Lower lobe of right lung (tissue), 2 donors: Measurements from ENCODE around the gene PCDHGB2. TPM values are rescaled to one million over a fixed set of nuclear protein-coding genes. Genes with fewer than 3 reads are reported as not detected.
A peak's percentile ranks its signal among the peaks of the same experiment; 100 is the strongest.
"Not testable (repeated sequence)": the region's sequence is repeated elsewhere in the genome, so short reads cannot be mapped to it uniquely, and the experiment has no call there.

Source experiments
- ATAC-seq, 2 donors: fragments of 200-7000 bp; cut with Tn5 transposase; one replicate each; pipeline ENCODE4 v1.9.1; 2020 to 2022; ENCODE audit warnings: mild to moderate bottlenecking in 2 of 2, moderate library complexity in 2 of 2
- DNase-seq: peaks from one replicate; pipeline ENCODE4 v3.0.0-alpha.2; 2020
- H3K27ac ChIP-seq: fragments of 200-600 bp; one replicate; pipeline ENCODE4 v1.8.0; 2022
- H3K27me3 ChIP-seq: fragments of 200-600 bp; one replicate; pipeline ENCODE4 v1.8.0; 2022; ENCODE audit warnings: low read depth
- H3K36me3 ChIP-seq: fragments of 200-600 bp; one replicate; pipeline ENCODE4 v1.8.0; 2022; ENCODE audit warnings: mild to moderate bottlenecking
- H3K4me1 ChIP-seq: fragments of 200-600 bp; one replicate; pipeline ENCODE4 v1.8.0; 2022
- H3K4me3 ChIP-seq: fragments of 200-600 bp; one replicate; pipeline ENCODE4 v1.8.0; 2022; ENCODE audit warnings: mild to moderate bottlenecking
- H3K9me3 ChIP-seq: fragments of 200-600 bp; one replicate; pipeline ENCODE4 v1.8.0; 2022
- intact Hi-C: fragments of 100-400 bp; cut with DNase I; formaldehyde crosslinking; loops from one replicate; pipeline ENCODE4 v1.11.0; 2022
- total RNA-seq: library from RNA; stranded (reverse); fragmentation: NEBNext Ultra II Directional; extraction: Animal tissue kit (Norgen Biotek cat#: 25700); gene quantifications from one replicate; pipeline ENCODE4 v1.2.1, GENCODE V29; 2021
- TF ChIP-seq, protein P1 (sequence below): fragments of 200-600 bp; IDR thresholded peaks from one replicate; pipeline ENCODE4 v1.8.0; 2022; ENCODE audit warnings: antibody characterized with exemption, mild to moderate bottlenecking
- donor health status: DM: no; HTN: yes; CAD: no; lungs with severe emphysema.

PCDHGB2 gene
- total RNA-seq, 1 donor from 2014 or later = 3.7 TPM

DNA sequence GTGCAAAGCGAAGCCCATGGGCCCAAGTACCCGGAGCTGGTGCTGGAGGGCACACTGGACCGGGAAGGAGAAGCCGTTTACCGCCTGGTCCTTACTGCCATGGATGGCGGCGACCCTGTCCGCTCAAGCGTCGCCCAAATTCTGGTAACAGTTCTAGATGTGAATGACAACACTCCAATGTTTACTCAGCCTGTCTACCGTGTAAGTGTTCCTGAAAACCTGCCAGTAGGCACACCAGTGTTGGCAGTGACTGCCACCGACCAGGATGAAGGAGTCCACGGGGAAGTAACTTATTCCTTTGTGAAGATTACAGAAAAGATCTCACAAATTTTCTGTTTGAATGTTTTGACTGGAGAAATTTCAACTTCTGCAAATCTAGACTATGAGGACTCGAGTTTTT is 14.8 kb downstream of the PCDHGB2 start:
- no peak overlapping the region for H3K4me3 ChIP-seq
- no peak overlapping the region for H3K27ac ChIP-seq
- H3K4me1 ChIP-seq = no peaks in the 10 kb centered on the region
- H3K9me3 ChIP-seq = peaks cover 74% of the 10 kb centered on the region
- H3K27me3 ChIP-seq = peaks cover 22% of the 10 kb centered on the region
- ATAC-seq (no peak), DNase-seq (no peak)
- intact Hi-C loops = no loop called here
- H3K36me3 ChIP-seq = no peaks in the 10 kb centered on the region
- TF ChIP-seq, protein P1, sequence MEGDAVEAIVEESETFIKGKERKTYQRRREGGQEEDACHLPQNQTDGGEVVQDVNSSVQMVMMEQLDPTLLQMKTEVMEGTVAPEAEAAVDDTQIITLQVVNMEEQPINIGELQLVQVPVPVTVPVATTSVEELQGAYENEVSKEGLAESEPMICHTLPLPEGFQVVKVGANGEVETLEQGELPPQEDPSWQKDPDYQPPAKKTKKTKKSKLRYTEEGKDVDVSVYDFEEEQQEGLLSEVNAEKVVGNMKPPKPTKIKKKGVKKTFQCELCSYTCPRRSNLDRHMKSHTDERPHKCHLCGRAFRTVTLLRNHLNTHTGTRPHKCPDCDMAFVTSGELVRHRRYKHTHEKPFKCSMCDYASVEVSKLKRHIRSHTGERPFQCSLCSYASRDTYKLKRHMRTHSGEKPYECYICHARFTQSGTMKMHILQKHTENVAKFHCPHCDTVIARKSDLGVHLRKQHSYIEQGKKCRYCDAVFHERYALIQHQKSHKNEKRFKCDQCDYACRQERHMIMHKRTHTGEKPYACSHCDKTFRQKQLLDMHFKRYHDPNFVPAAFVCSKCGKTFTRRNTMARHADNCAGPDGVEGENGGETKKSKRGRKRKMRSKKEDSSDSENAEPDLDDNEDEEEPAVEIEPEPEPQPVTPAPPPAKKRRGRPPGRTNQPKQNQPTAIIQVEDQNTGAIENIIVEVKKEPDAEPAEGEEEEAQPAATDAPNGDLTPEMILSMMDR = no peak

DNA sequence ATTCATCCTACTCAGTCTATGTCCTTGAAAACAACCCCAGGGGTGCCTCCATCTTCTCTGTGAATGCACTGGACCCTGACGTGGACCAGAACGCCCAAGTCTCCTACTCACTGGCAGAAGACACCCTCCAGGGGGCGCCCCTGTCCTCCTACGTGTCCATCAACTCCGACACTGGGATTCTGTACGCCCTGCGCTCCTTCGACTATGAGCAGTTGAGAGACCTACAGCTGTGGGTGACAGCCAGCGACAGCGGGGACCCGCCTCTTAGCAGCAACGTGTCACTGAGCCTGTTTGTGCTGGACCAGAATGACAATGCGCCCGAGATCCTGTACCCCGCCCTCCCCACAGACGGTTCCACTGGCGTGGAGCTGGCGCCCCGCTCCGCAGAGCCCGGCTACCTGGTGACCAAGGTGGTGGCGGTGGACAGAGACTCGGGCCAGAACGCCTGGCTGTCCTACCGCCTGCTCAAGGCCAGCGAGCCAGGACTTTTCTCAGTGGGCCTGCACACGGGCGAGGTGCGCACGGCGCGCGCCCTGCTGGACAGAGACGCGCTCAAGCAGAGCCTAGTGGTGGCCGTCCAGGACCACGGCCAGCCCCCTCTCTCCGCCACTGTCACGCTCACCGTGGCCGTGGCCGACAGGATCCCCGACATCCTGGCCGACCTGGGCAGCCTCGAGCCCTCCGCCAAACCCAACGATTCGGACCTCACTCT is 15.8 kb downstream of the PCDHGB2 start:
- ATAC-seq, DNase-seq, intact Hi-C loops, H3K27ac ChIP-seq, H3K4me1 ChIP-seq, H3K36me3 ChIP-seq, H3K4me3 ChIP-seq: not testable (repeated sequence)
- Histone ChIP-seq H3K9me3 (peaks cover 73% of the 10 kb centered on the region), H3K27me3 (peaks cover 16% of the 10 kb centered on the region)

DNA sequence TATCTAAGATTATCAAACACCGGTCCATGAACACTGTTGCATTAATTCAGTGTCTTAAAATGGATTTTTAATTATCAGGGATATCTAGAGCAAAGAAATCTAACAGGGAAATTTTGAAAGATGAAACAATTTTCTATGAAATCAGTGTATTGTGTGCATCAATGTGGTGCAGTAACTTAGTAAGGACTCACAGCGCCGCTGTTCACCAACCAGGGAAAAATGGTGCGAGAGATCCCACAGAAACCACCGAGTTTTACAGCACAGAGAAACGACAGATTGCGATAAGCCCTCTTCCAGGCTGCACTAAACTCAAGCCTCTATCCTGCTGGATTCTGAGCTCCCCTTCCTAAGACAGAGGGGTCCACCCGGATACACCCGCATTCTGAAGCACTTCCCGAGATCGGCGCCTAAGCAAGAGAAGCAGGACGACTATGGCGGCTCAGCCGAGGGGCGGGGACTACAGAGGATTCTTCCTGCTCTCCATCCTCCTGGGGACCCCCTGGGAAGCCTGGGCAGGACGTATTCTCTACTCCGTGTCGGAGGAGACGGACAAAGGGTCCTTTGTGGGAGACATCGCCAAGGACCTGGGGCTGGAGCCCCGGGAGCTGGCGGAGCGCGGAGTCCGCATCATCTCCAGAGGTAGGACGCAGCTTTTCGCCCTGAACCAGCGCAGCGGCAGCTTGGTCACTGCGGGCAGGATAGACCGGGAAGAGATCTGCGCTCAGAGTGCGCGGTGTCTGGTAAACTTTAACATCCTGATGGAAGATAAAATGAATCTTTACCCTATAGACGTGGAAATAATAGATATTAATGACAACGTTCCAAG is 22.9 kb downstream of the PCDHGB2 start, which contains the start of gene PCDHGA7:
Gene PCDHGA7, plus strand, starts transcription at position 274 of the 826 bp plus-strand sequence. Its CDS starts 158 bp downstream, at position 432.
- Histone ChIP-seq H3K9me3 (peaks cover 83% of the 10 kb centered on the region), H3K27ac (no peak within 1 kb of the TSS), H3K27me3 (peaks cover 7% of the 10 kb centered on the region), H3K36me3 (no peaks in the 10 kb centered on the region), H3K4me3 (peak within 1 kb of the TSS; percentile 18), H3K4me1 (no peaks in the 10 kb centered on the region)
- TF ChIP-seq, protein P1 = no peak
- ATAC-seq = no peak
- intact Hi-C loops = no loop called here
- DNase-seq = no peak

DNA sequence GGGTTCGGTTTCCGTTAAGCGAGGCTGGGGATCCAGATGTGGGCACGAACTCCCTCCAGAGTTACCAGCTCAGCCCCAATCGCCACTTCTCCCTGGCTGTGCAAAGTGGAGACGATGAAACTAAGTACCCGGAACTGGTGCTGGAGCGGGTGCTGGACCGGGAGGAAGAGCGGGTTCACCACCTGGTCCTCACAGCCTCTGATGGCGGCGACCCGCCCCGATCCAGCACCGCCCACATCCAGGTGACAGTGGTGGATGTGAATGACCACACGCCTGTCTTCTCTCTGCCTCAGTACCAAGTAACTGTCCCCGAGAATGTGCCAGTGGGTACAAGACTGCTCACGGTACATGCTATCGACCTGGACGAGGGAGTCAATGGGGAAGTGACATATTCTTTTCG is 23.6 kb downstream of the PCDHGB2 start:
- no peak for ATAC-seq
- no peak for DNase-seq
- Histone ChIP-seq H3K36me3 (no peaks in the 10 kb centered on the region), H3K27ac (no peak overlapping the region), H3K4me1 (no peaks in the 10 kb centered on the region), H3K9me3 (peaks cover 79% of the 10 kb centered on the region), H3K27me3 (peaks cover 7% of the 10 kb centered on the region), H3K4me3 (no peak overlapping the region)
- TF ChIP-seq, protein P1 = no peak
- intact Hi-C loops = no loop called here

DNA sequence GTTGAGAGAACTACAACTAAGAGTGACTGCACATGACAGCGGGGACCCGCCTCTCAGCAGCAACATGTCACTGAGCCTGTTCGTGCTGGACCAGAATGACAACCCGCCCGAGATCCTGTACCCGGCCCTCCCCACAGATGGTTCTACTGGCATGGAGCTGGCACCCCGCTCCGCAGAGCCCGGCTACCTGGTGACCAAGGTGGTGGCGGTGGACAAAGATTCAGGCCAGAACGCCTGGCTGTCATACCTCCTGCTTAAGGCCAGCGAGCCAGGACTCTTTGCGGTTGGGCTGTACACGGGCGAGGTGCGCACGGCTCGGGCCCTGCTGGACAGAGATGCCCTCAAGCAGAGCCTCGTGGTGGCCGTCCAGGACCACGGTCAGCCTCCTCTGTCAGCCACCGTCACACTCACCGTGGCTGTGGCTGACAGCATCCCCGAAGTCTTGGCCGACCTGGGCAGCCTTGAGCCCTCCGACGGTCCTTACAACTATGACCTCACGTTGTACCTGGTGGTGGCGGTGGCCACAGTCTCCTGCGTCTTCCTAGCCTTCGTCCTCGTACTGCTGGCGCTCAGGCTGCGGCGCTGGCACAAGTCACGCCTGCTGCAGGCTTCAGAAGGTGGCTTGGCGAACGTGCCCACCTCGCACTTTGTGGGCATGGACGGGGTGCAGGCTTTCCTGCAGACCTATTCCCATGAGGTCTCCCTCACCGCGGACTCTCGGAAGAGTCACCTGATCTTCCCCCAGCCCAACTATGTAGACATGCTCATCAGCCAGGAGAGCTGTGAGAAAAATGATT is 24.9 kb downstream of the PCDHGB2 start:
- intact Hi-C loops = no loop called here
- no peak overlapping the region for H3K27ac ChIP-seq
- peaks cover 86% of the 10 kb centered on the region for H3K9me3 ChIP-seq
- no peaks in the 10 kb centered on the region for H3K36me3 ChIP-seq
- H3K4me3 ChIP-seq = no peak overlapping the region
- DNase-seq = no peak
- TF ChIP-seq, protein P1 = no peak
- H3K27me3 ChIP-seq = peaks cover 10% of the 10 kb centered on the region
- H3K4me1 ChIP-seq = no peaks in the 10 kb centered on the region
- ATAC-seq = no peak
